Vagina (tissue), 2 donors: Measurements from ENCODE around the gene ZNF660.
"Not testable (repeated sequence)": the region's sequence is repeated elsewhere in the genome, so short reads cannot be mapped to it uniquely, and the experiment has no call there.

Experiments
- POLR2AphosphoS5 ChIP-seq, 2 donors: sonication (generic); formaldehyde crosslinking; IDR thresholded peaks; one replicate each; pipeline ENCODE4 v1.9.0; 2017; ENCODE audit warnings: antibody characterized with exemption in 2 of 2, mild to moderate bottlenecking in 2 of 2, low read depth in 1 of 2; ENCODE audit not compliant: insufficient read depth in 1 of 2
- TF ChIP-seq, protein P1 (sequence below), 3 experiments: fragments of 450-650 bp in 2 of 3; fragments of 200-600 bp in 1 of 3; sonication (generic) in 1 of 3; IDR thresholded peaks; one replicate each; pipeline ENCODE4 v1.5.1; 2017 to 2019; ENCODE audit warnings: antibody characterized with exemption in 3 of 3, mild to moderate bottlenecking in 2 of 3, moderate library complexity in 2 of 3

DNA sequence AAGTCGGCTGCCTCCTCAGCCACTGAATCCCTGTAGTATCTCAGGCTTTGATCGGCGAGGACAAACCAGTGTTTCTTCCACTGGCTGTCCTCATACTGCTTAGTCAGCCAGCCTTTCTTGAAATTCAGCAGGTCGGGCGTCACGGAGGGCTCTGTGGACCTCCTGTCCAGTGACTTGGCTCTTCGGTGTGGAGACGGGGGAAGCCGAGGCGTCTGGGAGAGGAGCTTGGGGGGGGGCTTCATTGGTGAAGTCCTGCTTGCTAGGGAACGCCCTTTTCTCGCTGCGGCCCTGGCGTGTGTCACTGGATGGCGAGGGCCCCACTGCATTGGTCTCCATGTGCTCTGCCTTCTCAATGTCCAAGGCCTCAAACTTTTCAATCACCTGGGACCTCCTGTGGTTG, 5.0 kb upstream of the ZNF660 start:
- TF ChIP-seq, protein P1, sequence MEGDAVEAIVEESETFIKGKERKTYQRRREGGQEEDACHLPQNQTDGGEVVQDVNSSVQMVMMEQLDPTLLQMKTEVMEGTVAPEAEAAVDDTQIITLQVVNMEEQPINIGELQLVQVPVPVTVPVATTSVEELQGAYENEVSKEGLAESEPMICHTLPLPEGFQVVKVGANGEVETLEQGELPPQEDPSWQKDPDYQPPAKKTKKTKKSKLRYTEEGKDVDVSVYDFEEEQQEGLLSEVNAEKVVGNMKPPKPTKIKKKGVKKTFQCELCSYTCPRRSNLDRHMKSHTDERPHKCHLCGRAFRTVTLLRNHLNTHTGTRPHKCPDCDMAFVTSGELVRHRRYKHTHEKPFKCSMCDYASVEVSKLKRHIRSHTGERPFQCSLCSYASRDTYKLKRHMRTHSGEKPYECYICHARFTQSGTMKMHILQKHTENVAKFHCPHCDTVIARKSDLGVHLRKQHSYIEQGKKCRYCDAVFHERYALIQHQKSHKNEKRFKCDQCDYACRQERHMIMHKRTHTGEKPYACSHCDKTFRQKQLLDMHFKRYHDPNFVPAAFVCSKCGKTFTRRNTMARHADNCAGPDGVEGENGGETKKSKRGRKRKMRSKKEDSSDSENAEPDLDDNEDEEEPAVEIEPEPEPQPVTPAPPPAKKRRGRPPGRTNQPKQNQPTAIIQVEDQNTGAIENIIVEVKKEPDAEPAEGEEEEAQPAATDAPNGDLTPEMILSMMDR (IDR thresholded peaks at IDR 0.05): not testable (repeated sequence)
- not testable (repeated sequence) for TF ChIP-seq POLR2AphosphoS5 (IDR thresholded peaks at IDR 0.05; ENCODE audit: insufficient read depth in 1 of 2, low read depth in 1 of 2)
